Amniotic epithelial cell (primary cell): ENCODE results near the gene AK9.
"Not testable (repeated sequence)": the region's sequence is repeated elsewhere in the genome, so short reads cannot be mapped to it uniquely, and the experiment has no call there.

Source experiments
- DNase-seq: peaks from one replicate; pipeline ENCODE4 v3.0.0-alpha.2; 2010; ENCODE audit warnings: low read depth

AK9 gene

GRCh38 chr6:109690737-109691621, at the start of gene AK9, which contains the start of gene FIG4:
Gene AK9, minus strand, starts transcription at chr6:109691202. Its CDS starts 15,457 bp downstream, at chr6:109675745.
Gene FIG4, plus strand, starts transcription at chr6:109691296. Its CDS starts 140 bp downstream, at chr6:109691436.
- peak; percentile 88 for DNase-seq

GRCh38 chr6:109740787-109741186, 49.8 kb upstream of the AK9 start:
- DNase-seq, result no peak

- DNase-seq, result no peak
Observed at GRCh38 chr6:109739686-109740085, 48.7 kb upstream of the AK9 start.

- no peak for DNase-seq
Observed at GRCh38 chr6:109738667-109739066, 47.7 kb upstream of the AK9 start.

- no peak for DNase-seq
Observed at GRCh38 chr6:109738255-109738654, 47.3 kb upstream of the AK9 start.

GRCh38 chr6:109736273-109737025, 45.4 kb upstream of the AK9 start:
- no peak for DNase-seq

GRCh38 chr6:109725250-109725649, 34.2 kb upstream of the AK9 start:
- DNase-seq, result not testable (repeated sequence)

GRCh38 chr6:109722564-109723254, 31.7 kb upstream of the AK9 start:
- DNase-seq, result no peak

- DNase-seq, result no peak
Observed at GRCh38 chr6:109722011-109722410, 31.0 kb upstream of the AK9 start.

- DNase-seq, result no peak
Observed at GRCh38 chr6:109720311-109720710, 29.3 kb upstream of the AK9 start.

GRCh38 chr6:109718991-109719390, 28.0 kb upstream of the AK9 start:
- DNase-seq, result peak; percentile 59

GRCh38 chr6:109717971-109718370, 27.0 kb upstream of the AK9 start:
- no peak for DNase-seq

- peak; percentile 60 for DNase-seq
Observed at GRCh38 chr6:109715616-109716015, 24.6 kb upstream of the AK9 start.

- DNase-seq, result no peak
Observed at GRCh38 chr6:109714611-109715010, 23.6 kb upstream of the AK9 start.

GRCh38 chr6:109714166-109714565, 23.2 kb upstream of the AK9 start:
- DNase-seq, result no peak

GRCh38 chr6:109713097-109713496, 22.1 kb upstream of the AK9 start:
- DNase-seq, result no peak

GRCh38 chr6:109708099-109708498, 17.1 kb upstream of the AK9 start:
- DNase-seq, result not testable (repeated sequence)

GRCh38 chr6:109706513-109706912, 15.5 kb upstream of the AK9 start:
- DNase-seq, result no peak

GRCh38 chr6:109705258-109705657, 14.3 kb upstream of the AK9 start:
- DNase-seq, result peak; percentile 81

GRCh38 chr6:109702791-109703190, 11.8 kb upstream of the AK9 start:
- no peak for DNase-seq

GRCh38 chr6:109701774-109702173, 10.8 kb upstream of the AK9 start:
- DNase-seq, result peak; percentile 24

GRCh38 chr6:109701221-109701620, 10.2 kb upstream of the AK9 start:
- DNase-seq, result no peak
